HG03442 (cell line): Measurements from ENCODE around the gene SETSIP.
A peak's percentile ranks its signal among the peaks of the same experiment; 100 is the strongest.
"Not testable (repeated sequence)": the region's sequence is repeated elsewhere in the genome, so short reads cannot be mapped to it uniquely, and the experiment has no call there.

Experiments
- ATAC-seq: cut with Tn5 transposase; IDR thresholded peaks from one replicate; pipeline ENCODE4 v1.9.1; 2021; ENCODE audit warnings: mild to moderate bottlenecking, moderate library complexity; ENCODE audit not compliant: unreplicated experiment

SETSIP gene

GRCh38 chr1:92075311-92075710, at the start of gene SETSIP:
SETSIP (minus strand) TSS chr1:92075411; CDS start chr1:92075411, 0 bp downstream.
- no peak for ATAC-seq

- no peak for ATAC-seq
These were observed 48.7 kb upstream of the SETSIP start for GRCh38 chr1:92123868-92124267.

- no peak for ATAC-seq
These were observed 43.6 kb upstream of the SETSIP start for GRCh38 chr1:92118826-92119225.

GRCh38 chr1:92117526-92117925, 42.3 kb upstream of the SETSIP start:
- no peak for ATAC-seq

- no peak for ATAC-seq
These were observed 33.4 kb upstream of the SETSIP start for GRCh38 chr1:92108631-92109030.

GRCh38 chr1:92105546-92106081, 30.4 kb upstream of the SETSIP start:
- ATAC-seq: no peak

- ATAC-seq: peak; percentile 65
These were observed 21.1 kb upstream of the SETSIP start for GRCh38 chr1:92096317-92096716.

GRCh38 chr1:92095874-92096273, 20.7 kb upstream of the SETSIP start:
- ATAC-seq: no peak

GRCh38 chr1:92094595-92094994, 19.4 kb upstream of the SETSIP start:
- ATAC-seq: no peak

- no peak for ATAC-seq
These were observed 18.9 kb upstream of the SETSIP start for GRCh38 chr1:92094090-92094489.

- ATAC-seq: no peak
These were observed 16.4 kb upstream of the SETSIP start for GRCh38 chr1:92091625-92092024.

GRCh38 chr1:92087542-92087941, 12.3 kb upstream of the SETSIP start:
- ATAC-seq: no peak

GRCh38 chr1:92085727-92086126, 10.5 kb upstream of the SETSIP start:
- ATAC-seq: no peak

- no peak for ATAC-seq
These were observed 9.4 kb upstream of the SETSIP start for GRCh38 chr1:92084651-92085050.

- no peak for ATAC-seq
These were observed 5.8 kb upstream of the SETSIP start for GRCh38 chr1:92081031-92081430.

- ATAC-seq: peak; percentile 93
These were observed 5.1 kb upstream of the SETSIP start, which contains the start of gene BTBD8 for GRCh38 chr1:92080128-92080985. BTBD8 (plus strand) TSS chr1:92080345; CDS start chr1:92080572, 227 bp downstream.

- ATAC-seq: no peak
These were observed 4.2 kb upstream of the SETSIP start for GRCh38 chr1:92079441-92079840.

GRCh38 chr1:92078077-92078476, 2.9 kb upstream of the SETSIP start:
- ATAC-seq: not testable (repeated sequence)

- no peak for ATAC-seq
These were observed 1.2 kb upstream of the SETSIP start for GRCh38 chr1:92076363-92076762.

GRCh38 chr1:92074446-92074845, 765 bp downstream of the SETSIP start:
- ATAC-seq: not testable (repeated sequence)

- ATAC-seq: no peak
These were observed 4.3 kb downstream of the SETSIP start for GRCh38 chr1:92070892-92071291.

GRCh38 chr1:92066321-92066720, 8.9 kb downstream of the SETSIP start:
- no peak for ATAC-seq
